ENCODE results near the gene CD36.

Gene CD36

DNA sequence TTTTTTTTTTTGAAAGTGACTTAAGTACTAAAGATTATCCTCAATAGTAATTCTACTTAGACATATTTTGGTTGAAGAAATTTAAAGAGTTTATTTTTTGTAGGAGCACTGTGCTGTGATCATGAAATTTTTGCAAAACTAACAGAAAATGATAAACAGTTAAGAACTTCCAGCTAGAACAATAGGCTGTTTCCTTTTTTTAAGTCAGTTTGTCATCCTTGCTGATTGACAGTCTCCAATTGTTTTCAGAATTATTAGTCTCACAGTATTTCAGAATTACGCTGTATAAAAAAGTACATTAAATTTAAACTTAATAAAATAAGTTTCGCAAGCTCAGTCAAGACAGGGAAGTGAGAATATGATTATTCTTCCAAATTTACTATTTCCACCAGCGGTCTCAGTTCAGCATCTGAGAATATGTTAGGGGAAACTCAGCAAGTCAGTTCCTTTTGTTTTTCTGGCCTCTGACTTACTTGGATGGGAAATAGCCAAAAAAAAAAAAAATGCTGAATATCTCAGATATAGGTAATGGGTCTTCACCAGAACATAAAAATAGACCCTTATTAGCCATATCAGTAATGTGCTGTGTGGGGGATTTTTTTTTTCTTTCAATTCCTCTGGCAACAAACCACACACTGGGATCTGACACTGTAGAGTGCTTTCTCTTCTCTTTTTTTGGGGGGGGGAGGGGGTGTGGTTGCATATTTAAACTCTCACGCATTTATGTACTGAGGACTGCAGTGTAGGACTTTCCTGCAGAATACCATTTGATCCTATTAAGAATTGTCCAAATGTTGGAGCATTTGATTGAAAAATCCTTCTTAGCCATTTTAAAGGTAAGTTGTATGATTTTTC is at the start of gene CD36:
CD36 (plus strand) TSS at position 732 of the 855 bp plus-strand sequence. CDS start 8,099 bp downstream, outside the sequence.
- no peak for DNase-seq

DNA sequence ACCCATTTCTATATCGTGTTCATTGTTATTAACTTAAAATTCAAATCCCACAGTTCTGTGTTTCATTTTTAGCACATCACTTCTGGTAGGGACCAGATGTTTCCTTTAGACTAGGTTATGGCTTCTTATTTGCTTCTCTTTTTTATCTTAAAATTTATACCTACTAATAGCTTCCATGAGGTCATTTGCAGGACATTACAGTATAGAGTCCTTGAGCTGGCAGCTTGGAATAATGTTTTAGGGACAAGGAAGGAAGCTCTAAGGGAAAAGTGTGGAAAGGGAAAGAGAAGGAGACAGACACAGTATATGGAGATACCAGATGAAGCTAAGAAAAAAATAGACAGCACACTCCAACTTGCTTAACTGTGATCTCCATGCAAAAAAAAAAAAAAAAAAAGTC is 48.8 kb upstream of the CD36 start:
- DNase-seq = no peak

DNA sequence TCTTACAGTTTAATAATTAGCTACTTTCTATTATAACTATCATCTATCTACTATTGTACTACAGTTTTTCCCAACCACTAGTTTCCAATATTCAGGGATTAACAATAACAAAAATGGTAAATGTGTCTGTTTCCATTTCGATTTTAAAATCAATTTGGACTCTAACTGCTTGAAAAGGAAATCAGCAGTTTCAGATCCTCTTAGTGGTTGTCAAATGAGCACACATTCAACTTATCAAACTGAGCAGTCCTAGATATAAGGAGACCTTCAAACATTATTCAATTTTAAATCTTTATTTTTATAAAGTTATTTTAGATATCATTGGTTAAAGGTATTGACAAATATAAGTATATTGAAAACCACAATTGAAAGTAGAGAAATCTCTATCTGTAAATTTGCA is 46.8 kb upstream of the CD36 start:
- DNase-seq = no peak

DNA sequence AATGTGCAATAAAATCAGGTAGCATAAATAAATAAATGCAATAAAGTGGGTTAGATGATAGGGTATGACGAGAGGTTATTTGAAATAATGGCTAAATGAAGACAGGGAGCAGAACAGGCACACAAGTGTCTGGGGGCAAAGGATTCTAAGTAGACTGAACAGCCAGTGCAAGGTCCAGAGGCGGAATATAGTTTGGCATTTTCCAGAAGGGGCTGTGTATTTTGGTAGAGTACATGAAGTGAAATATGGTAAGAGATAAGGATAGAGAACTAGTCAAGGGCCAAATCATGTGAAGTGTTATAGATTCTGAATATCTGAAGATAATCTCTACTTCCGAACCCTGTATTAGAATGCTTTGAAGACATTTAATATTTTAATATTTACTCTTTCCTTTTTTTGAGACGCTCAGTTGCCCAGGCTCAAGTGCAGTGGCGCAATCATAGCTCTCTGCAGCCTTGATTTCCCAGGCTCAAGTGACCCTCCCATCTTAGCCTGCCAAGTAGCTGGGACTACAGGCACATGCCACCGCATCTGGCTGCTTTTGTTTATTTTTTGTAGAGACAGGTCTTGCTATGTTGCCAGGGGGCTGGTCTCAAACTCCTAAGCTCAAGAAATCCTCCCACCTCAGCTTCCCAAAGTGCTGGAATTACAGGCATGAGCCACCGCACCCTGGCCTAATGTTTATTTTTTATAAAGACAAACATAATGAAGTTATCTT is 44.4 kb upstream of the CD36 start:
- DNase-seq = no peak

DNA sequence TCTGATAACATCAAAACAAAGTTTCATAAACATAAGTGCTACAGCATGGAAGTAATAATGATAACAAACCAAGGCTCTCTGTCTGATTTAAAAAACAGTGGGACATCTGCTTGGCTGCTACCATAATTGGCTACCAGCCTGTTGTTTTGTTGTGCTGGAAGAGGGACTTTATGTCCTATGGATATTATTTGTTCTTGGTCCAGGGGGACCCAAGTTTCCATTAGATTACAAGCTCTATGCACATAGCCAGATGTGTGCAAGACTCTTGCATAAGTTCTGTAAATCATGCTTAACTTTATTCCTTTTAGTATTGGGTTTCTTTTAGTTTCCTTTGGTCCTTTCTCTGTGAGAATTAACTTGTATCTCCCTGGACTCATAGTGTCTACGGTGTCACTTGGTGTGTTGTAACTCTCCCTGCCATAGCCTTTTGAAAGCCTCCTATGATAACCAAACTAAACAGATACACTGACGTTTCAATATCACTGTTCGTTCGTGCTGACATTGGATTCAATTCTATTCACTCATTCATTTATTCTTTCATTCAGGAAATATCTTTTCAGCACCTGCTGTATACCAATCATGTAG is 41.4 kb upstream of the CD36 start:
- DNase-seq = no peak

DNA sequence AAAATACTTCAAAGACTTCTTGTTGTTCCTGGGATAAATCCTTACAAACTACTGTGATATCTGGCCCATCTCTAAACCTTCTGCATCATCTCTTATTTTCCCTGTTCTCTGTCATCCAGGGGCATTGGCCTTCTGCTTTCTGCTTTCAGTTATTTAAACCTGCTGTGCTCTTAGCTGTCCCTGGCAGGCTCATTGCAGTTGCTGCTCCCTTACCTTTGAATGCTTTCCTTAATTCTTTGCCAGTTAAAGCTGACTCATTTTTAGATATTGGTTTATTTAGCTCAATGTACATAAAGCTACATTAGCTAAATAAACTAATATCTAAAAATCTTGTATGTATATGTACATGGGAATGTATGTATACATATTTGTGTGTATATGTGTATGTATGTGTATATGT is 40.6 kb upstream of the CD36 start:
- DNase-seq = no peak

DNA sequence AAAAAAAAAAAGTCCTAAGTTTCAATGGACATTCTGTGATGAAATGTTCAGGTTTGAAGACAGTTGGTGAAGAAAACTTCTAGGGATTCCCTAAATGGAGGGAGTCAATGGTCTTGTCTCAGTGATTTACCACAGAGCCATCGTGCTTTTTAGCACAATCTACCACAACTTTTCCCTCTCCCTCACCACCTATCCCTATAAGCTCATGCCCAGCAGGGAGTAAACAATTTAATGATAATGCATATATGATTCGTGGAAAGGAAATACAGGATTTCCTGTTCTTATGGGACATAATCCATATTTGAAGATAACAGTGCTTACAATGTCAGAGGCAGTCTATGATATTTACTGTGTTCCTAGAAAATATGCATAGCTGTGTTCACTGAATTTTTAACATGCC is 38.4 kb upstream of the CD36 start:
- no peak for DNase-seq

DNA sequence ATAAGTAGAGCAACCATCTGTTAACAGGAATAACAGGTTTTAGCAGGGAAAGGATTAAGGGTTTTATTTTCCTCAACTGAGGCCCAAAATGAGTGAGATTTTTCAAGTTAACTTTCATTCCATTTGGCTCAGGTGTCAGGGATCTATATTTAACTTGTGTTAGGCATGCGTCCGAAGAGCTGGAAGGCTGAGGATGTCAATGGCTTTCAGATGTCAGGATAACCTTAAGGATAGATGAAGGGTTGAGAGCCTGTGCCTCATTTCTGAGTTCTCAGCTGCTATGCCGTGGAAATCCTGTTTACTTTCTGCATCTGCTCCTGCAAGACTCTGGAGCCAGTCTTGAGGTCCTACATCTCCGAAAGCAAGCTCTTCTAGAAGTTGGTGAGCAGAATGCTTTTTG is 36.4 kb upstream of the CD36 start:
- DNase-seq = no peak

DNA sequence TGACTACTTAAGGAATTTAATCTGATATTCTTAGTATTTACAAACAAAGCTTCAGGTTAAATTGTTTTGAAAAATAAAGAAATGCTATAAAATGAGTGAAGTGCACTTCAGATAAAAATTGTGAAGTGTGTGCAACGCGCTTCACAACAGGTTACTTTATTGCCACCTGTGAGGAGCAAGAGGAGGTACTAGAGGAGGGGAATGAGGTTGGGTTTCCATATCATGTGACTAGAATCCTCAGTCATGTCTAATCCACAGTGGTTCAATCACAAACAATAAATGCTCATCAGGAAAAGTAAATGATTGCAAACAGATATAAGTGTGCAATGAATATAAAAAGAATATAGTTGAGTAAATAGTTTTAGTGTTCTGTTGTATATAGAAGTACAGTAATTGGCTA is 34.5 kb upstream of the CD36 start:
- no peak for DNase-seq

DNA sequence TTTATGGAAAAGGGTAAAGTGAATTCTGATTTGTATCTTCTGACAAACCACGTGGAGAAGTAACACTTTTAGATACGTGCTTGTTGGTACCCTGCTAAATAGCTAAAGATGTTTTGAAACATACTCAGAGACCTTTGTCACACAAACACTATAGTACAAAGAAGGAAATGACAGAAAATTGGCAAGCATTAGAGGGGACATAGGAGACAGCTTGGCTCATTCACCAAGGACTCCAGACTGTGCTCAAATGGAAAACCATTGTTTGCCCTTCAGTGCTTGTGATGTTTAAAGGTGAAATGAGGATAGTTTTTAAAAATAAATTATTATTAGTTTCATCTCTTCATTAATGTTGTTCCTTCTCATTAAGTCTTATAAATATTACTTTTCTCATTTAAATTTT is 34.0 kb upstream of the CD36 start:
- DNase-seq = no peak

DNA sequence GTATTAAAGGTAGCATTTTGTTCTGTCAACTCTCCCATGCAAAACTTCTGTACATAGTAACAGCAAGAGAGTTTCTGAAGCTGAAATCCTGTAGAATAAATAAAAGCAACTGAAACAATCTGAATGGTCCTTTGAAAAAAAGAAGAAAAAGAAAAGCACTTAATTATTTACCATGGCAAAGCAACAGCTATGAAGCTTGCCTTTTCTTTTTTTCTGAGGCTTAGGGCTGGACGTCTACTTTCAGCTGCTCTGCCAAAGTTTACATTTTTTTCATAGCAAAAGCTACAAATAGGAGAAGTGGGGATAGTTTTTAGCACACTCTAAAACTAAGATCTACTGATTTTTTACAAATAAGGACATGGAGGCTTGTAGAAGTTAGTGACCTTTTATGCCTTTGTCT is 31.3 kb upstream of the CD36 start:
- no peak for DNase-seq

DNA sequence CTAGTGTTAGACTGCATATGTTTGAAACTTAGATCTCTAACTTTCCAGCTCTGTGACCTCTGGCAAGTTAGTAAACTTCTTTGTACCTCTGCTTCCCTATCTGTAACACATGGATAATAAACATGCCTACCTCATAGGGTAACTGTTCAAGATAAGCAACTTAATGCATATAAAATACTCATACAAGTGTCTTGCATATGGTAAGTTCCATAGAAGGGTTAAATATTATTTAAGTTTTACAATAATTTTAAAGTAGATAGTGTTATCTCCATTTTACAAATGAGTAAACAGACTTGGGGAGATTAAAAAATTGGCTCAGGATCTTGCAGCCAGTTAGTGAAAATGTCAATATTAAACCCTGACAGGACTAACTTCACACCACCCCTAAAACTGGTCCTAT is 30.1 kb upstream of the CD36 start:
- no peak for DNase-seq

DNA sequence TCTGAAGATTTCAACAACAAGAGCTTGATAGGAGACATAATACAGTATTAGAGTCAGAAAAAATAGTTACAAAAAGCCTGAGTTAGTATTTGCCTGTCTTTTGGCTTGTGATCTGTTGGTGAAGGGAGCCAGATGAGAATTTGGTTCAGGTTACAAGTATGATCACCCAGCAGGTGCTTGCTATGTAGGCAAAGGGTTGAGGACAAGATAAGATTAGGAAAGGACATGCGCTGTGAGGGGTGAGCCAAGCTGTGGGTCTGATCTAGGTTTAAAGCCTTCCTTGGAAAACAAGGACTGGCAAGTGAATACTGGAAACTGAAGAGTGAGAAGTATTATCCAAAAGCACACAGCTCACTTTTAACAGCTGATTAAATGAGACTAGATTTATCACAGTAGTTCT is 28.7 kb upstream of the CD36 start:
- no peak for DNase-seq

DNA sequence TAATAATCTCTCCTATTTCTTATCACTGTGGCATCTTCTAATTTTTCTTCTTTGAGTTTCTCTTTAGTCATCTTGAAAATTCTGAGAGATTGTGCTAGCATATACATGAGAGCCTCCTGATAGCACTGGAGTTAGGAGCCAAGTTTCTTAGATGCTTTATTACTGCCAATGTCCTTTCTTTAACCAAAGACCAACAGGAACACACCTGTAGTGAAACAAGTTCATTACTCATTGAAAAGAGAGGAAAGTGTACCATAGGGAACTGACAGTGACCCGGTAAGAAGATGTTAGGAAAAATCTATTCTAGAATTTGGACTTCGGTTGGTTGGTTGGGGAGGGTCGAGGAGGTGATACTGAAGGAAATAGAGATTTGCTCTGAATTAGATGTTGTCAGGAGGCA is 27.1 kb upstream of the CD36 start:
- DNase-seq = no peak

DNA sequence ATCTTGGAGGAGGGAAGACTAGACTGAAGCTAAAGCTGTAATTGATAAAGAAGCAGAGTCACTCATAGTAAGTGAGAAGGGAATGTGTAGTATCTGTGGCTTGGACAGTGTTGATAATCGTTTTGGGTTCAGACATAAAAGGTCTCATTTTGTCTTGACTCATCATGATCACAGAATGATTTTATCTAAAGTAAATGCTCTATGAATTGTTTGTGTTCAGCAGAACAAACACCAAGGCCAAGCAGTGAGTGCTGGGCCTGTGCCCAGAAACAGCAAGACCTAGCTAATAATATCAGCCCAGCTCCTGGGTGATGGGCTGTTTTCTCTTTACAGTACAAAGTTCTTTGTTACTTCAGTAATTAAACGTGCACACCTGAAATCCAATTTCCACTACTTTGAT is 26.7 kb upstream of the CD36 start:
- DNase-seq = no peak

DNA sequence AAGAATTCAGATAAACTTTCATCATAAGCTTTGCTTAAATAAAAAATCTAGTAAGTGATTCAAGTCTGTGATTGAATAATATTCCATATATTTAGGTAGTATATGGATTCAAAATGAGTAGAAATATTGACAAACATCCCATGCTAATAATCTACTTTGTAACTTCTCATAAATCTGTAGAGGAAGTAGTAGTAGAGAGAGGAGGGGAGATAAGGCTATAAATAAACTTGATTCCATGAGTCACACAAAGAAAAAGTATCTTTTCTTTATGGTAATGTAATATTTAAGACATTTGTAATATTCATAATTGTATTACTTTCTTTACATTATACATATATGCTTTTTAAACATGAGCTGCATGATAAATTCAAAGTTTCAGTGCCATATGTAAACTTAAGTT is 25.6 kb upstream of the CD36 start:
- no peak for DNase-seq

DNA sequence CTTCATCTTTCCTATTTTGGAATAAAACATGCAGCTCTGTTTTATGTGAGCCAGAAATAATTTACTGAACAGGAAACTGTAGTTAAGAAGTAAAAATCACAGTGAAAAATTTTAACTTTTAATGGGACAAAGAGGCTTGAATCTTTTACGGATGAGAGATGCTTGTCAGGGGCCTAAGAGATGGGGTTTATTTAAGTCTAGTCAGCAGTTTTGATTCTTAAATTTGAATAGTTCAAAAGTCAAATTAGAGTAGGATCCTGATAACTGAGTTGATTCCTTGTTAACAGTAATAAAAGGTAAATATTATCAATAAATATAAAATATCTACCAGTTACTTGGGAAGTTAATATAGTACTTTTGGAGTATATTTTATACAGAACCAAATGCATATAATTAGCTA is 24.9 kb upstream of the CD36 start:
- no peak for DNase-seq

DNA sequence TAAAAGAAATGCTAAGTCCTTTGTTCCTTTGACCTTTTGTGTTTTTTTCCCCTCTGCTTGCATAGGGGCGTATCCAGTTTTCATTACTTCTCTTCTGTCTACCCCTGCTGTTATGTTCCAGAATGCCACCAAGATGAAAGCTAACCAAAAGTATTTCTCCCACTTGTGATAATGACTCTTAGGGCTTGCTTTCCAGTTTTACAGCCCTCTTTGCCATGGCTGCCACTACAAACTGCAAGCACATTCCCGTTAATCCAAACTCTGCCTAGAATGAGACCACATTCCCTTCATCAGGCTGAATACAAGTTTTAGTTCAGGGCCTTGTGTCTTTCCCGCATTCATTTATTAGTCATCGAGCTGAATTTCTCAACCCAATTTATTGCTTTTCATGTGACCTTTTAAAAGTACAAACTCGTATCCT is 23.6 kb upstream of the CD36 start:
- no peak for DNase-seq

DNA sequence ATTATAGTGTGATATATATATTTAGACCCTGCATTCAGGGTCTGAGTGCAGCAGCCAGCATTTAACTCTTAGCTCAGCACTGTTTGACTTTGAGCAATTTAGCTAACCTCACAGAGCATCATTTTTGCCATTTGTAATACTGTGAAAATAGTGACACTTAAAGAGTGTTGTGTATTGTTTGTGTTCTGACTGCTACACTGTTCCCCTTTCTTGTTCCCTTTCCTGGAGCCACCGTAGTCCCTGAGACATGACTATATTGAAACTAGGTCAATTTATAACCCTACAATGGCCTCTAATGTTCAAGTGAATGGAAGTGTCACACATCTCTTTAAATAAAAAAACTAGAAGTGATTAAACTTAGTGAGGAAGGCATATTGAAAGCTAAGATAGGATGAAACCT is 20.3 kb upstream of the CD36 start:
- no peak for DNase-seq

DNA sequence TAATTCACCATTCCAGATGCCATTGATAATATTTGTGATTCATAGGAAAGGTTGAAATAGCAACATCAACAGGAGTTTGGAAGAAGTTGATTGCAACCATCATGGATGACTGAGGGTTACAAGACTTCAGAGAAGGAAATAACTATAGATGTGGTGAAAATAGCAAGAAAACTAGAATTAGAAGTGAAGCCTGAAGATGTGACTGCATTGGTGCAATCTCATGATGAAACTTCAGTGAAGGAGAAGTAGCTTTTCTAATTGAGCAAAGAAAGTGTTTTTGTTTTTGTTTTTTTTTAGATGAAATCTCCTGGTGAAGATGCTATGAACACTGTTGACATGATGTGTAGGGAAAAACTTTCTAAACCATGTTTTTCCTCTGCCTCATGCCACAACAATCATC is 18.7 kb upstream of the CD36 start:
- no peak for DNase-seq

DNA sequence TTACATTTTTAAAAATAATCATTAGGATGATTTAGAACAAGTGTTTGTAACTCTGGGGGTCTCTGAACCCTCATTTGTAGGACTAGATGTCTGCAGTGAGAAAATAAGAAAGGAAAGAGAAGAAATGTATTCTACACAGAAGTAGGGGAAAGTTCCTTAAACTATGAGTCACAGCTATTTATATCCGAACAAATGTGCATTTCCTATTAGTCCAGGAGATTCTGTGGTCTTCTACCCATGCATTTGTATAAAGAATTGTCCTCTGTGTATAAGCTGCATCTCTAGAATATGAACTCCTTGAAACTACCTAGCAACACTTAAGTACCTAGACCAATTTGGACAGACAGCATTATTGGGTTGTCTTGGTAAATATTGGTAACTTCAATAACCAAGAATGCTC is 15.9 kb upstream of the CD36 start:
- no peak for DNase-seq

DNA sequence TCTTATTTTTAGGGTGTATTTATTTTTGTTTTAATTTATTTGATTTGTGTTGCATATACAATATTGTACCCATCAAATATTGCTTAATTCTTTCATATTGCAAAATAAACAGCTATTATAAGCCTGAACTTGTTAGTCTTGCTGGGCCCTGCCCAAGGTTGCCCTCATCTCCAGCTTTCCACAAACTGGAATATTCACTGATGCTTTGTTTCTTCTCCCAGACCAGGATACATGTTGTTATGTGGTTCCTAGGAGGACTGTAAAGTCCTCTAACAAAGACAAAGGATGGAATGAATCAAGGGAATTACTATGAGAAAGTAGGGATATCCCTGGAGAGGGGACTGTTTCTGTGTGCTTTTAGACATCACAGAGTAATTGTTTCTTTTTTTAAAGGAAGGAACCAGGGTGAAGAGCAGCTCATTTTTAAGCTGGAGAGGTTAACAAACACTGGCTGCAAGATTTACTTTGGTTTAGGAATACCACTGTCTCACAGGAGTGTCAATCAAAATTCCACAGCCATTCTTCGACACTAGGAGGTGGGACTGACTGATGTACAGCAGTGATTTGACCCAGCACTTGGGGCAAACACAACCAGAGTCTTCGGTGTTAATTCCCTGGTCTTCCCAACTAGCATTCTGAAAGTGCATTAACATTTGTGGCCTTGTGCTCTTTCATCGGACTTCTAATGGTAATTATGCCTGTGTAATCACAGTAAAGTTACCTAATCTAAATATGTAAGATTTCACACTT is 14.8 kb upstream of the CD36 start:
- DNase-seq = no peak

DNA sequence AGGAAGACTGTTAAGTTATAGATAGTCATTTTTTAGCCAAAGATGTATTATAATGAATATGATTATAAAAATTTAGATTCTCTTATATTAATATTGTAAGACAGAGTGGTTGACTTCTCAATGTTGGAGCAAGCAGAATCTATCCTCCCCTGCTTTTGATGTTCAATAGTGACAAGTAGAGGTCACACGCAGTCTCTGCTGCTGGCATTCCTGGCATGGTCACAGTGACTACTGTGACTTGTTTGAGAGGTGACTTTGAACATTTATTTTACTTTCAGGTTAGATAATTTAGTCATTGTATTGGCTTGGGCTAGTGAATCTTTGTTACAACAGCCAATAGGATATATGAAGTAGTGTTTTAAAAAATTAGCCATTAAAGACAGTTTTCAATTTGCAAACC is 13.7 kb upstream of the CD36 start:
- no peak for DNase-seq

DNA sequence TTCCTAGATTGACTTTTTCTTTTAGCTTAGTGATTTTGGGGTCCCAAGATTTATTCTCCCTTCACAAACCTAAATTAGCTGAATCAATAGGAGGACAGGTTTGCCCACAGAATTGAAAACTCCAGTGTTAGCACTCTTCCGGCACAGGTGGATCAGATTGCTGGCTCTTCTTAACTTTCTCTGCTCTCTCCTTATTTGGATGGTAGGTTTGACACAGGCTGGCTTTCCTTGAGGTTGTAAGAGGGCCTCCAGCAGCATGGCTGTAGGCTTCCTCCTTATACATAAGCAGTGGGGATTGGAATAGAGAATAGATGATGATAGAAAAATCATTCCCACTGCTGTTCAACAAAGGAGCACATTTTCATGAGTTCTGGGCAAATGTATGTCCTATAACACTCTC is 9.4 kb upstream of the CD36 start:
- no peak for DNase-seq
